Measurements from ENCODE around the gene PPP1R14C.

PPP1R14C gene

GRCh38 chr6:150249261-150249660 is 106.4 kb downstream of the PPP1R14C start:
- DNase-seq (ENCODE audit: low spot score): no peak

DNA sequence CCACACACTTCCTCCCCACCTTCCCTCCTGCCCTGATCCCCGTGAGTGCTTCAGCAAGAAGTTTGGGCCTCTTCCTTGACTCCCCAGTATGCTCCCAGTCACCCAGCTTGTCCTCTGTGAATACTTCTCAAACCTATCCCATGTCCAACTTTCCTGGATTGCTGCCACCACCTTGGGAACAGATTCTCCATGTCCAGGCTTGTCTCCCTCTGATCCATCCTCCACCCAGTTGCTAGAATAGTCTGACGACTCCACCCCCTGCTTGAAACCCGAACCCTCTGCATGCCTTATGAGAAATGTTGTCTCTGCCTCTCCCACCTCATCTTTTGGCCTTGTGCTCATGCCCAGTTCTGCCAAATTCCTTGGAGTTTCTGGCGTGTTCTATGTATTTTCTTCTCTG is 108.0 kb downstream of the PPP1R14C start:
- no peak for DNase-seq (ENCODE audit: low spot score)

- DNase-seq (ENCODE audit: low spot score): no peak
These were observed 108.8 kb downstream of the PPP1R14C start for GRCh38 chr6:150251566-150252186.

GRCh38 chr6:150252714-150253444 is 110.0 kb downstream of the PPP1R14C start:
- no peak for DNase-seq (ENCODE audit: low spot score)

DNA sequence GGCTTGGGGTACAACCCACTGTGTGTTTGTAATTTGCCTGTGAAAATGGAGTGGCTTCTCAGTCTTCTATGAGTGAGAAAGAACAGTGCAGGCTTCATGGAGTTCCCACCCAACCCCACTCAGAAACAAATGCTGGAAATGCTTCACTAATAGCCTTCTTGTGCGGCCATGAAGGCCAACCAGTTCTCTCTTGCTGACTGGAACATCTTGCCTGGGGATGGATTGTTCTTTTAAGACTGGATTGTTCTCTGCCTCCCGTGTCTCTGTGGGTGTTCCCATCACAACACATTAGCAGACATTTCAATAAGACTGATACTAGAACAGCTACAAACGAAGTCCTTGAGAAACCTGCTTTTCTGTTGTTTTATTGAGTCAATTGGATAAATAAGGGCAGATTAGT is 110.6 kb downstream of the PPP1R14C start:
- no peak for DNase-seq (ENCODE audit: low spot score)

DNA sequence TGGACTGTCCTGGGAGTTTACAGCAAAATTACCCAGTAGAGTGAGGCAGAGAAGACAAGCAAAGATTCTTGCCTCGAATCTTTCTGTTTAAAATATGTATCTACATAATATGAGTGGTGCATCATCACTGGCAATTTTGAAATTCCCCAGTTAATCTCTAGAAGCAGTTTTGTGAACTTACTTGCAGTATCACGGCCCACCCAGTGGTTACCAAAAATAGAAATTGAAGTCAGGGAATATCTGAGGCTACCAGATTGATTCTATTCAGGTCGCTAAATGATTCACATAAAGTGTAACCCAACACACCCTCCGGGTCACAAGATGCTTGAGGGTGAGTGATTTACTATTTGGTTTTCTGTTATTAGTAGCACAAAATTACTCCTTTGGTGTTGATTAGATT is 111.9 kb downstream of the PPP1R14C start:
- DNase-seq (ENCODE audit: low spot score): peak; percentile 38

- no peak for DNase-seq (ENCODE audit: low spot score)
These were observed 113.0 kb downstream of the PPP1R14C start for GRCh38 chr6:150255840-150256239.

GRCh38 chr6:150256618-150257272 is 113.9 kb downstream of the PPP1R14C start:
- no peak for DNase-seq (ENCODE audit: low spot score)

DNA sequence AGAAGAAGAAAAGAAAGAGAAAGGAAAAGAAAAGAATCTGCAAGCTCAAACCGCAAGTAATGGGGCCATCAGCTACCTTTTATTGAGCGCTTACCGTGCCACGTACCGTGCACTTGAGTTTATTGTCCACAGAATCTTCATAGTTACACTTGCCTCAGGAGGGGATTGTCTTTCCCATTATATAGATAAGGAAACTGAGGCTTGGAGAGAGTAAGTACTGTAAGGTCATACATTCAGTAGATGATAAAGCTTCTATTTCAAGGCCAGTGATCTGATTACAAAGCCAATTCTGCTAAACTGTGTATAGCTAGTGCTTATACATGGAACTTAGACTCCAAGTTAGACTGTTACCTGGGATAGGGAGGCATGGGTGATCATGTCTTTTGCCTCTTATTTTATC is 115.5 kb downstream of the PPP1R14C start:
- no peak for DNase-seq (ENCODE audit: low spot score)

GRCh38 chr6:150260931-150261330 is 118.1 kb downstream of the PPP1R14C start:
- DNase-seq (ENCODE audit: low spot score): no peak

GRCh38 chr6:150261997-150262697 is 119.3 kb downstream of the PPP1R14C start:
- DNase-seq (ENCODE audit: low spot score): no peak

GRCh38 chr6:150263765-150264404 is 121.0 kb downstream of the PPP1R14C start:
- DNase-seq (ENCODE audit: low spot score): no peak

DNA sequence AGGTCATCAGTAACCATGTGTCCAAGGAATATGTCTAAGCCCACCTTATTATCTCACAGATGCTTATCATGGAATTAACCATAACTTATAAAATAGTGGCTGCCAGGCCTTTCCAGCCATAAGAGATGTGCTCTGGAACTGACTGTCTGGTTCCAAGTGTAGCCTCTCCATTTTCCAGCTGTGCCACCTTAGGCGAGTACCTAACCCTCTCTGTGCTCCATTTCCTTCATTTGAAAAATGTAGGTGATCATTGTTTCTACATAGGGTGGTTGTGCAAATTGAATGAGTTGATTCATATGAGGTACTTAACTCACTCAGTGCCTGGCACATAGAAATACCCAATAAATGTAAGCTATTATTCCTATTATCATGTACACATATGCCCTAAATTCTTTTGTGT is 123.5 kb downstream of the PPP1R14C start:
- DNase-seq (ENCODE audit: low spot score): no peak

GRCh38 chr6:150266963-150267685 is 124.3 kb downstream of the PPP1R14C start:
- DNase-seq (ENCODE audit: low spot score): no peak

- no peak for DNase-seq (ENCODE audit: low spot score)
These were observed 125.1 kb downstream of the PPP1R14C start for GRCh38 chr6:150267686-150268561.

GRCh38 chr6:150269130-150269856 is 126.4 kb downstream of the PPP1R14C start:
- no peak for DNase-seq (ENCODE audit: low spot score)

DNA sequence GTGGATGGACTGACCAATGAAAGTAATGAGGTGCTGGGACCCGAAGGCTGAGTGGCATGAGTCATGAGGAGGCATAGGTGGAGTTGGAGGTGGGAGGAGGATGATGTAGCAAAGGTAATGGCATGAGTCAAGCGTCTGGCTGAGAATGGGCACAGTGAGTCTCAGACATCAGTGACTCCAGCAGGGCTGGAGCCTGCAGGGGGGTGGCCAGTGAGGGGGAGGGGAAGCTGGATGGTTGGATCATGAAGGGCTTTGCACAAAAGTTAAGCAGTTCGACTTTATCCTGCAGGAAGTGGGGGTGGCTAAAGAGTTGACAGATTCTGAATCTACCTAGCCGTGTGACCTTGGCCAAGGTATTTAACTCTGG is 127.0 kb downstream of the PPP1R14C start:
- DNase-seq (ENCODE audit: low spot score): no peak

DNA sequence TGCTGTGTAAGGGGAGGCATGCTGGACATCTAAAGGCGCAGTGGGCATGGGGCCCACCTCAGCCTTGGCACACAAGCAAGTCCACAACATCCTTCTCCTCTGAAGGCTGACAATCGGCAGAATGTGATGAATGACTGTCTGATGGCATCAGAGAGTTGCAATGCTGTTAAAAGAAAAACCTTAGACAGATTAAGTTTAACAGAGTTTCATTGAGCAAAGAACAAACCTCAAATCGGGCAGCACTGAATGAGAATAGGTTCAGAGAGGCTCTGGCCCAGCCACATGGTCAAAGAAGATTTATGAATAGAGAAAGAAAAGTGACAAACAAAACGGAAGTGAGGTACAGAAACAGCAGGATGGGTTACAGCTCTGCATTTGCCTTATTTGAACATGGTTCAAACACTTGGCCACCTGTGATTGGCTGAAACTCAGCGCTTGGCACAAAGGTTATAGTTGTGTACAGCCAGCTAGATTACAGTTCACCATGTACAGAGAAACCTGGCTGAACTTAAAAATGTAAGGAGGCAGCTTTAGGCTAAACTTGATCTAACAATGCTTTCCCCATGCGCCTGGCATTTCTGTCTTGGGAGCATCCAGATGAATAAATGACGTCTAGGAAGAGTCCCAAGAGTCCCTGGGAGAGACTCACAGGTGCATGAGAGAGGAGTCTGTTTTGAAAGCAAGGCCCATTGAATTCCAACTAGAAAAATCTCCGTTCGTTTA is 127.6 kb downstream of the PPP1R14C start:
- DNase-seq (ENCODE audit: low spot score): no peak

DNA sequence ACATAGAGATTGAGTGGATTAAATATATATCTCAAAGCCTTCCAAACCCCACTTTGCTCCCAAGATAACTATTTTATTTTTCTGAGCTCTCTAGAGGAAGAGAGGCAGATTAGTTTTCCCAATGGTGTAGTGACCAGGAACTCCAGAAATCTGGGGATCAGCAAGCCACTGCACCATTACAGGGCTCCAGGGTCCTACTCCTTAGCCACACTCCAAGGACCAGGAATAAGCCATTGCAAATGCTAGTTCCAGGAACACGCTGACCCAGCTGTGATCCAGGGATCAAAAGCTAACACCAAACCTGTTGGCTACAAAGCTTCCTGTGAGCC is 128.3 kb downstream of the PPP1R14C start:
- no peak for DNase-seq (ENCODE audit: low spot score)
